HCT116 (cell line): ENCODE results near the gene BYSL. TPM values are rescaled to one million over a fixed set of nuclear protein-coding genes. Genes with fewer than 3 reads are reported as not detected.

Experiments used
- ATAC-seq: fragments of 200-7000 bp; cut with Tn5 transposase; 2 replicates; pipeline ENCODE4 v1.9.1; 2020; ENCODE audit warnings: mild to moderate bottlenecking, moderate library complexity
- BruUV-seq: library from RNA; stranded (reverse); fragments of 400-500 nt; replicated peaks from 2 replicates; lab custom pipeline; 2021; lab: Mats Ljungman, UMichigan
- CTCF ChIA-PET: fragments of 300-600 bp; sonication (Branson Sonifier 250); formaldehyde crosslinking; loops from one replicate; lab custom pipeline; 2021; ENCODE audit warnings: antibody characterized with exemption; lab: Charles Lee
- POLR2A ChIA-PET: fragments of 300-600, 350-600 bp; sonication (Branson Sonifier 250); formaldehyde crosslinking; loops from one replicate; lab custom pipeline; 2021; ENCODE audit warnings: antibody characterized with exemption; lab: Charles Lee
- RAD21 ChIA-PET, 2 experiments: fragments of 300-600 bp; sonication (Branson Sonifier 250); formaldehyde crosslinking; loops; one replicate each; lab custom pipeline; 2023; ENCODE audit warnings: low total read pairs in 2 of 2; ENCODE audit not compliant: uncharacterized antibody in 2 of 2, unreplicated experiment in 2 of 2, low non-redundant PET in 1 of 2; lab: Charles Lee
- DNase-seq: peaks from one replicate; pipeline ENCODE4 v3.0.0-alpha.2; 2010; ENCODE audit warnings: low read depth, low spot score
- H2AFZ ChIP-seq: fragments of 200-600 bp; shearing (Covaris generic), sonication (generic); 2 replicates; pipeline ENCODE4 v1.6.1; 2017; ENCODE audit warnings: low read depth, mixed run types, mixed read lengths, antibody characterized with exemption, low read length; ENCODE audit not compliant: poor library complexity, severe bottlenecking
- H3K27ac ChIP-seq: 2 replicates; pipeline ENCODE4 v1.5.1; 2012; ENCODE audit warnings: low read depth, low read length
- H3K27me3 ChIP-seq: fragments of 200-600 bp; sonication (generic); 2 replicates; pipeline ENCODE4 v1.6.1; 2016; ENCODE audit warnings: mixed run types, low read length, mixed read lengths; ENCODE audit not compliant: insufficient read depth
- H3K36me3 ChIP-seq, 2 experiments: fragments of 200-500 bp in 1 of 2; fragments of 200-600 bp in 1 of 2; sonication (Bioruptor generic) in 1 of 2; sonication (generic) in 1 of 2; 2 replicates each; pipeline versions ENCODE4 v1.5.1 to v1.6.1; 2014 to 2016; ENCODE audit warnings: low read length in 2 of 2, inconsistent platforms in 1 of 2, mixed read lengths in 1 of 2, mixed run types in 1 of 2; ENCODE audit not compliant: insufficient read depth in 2 of 2, control insufficient read depth in 1 of 2
- H3K4me1 ChIP-seq, 2 experiments: fragments of 200-600 bp in 1 of 2; sonication (generic) in 1 of 2; 2 replicates each; pipeline versions ENCODE4 v1.5.1 to v1.6.1; 2012 to 2017; ENCODE audit warnings: low read length in 2 of 2, inconsistent platforms in 1 of 2, mild to moderate bottlenecking in 1 of 2, mixed read lengths in 1 of 2, mixed run types in 1 of 2, moderate library complexity in 1 of 2; ENCODE audit not compliant: insufficient read depth in 2 of 2, control insufficient read depth in 1 of 2
- H3K4me2 ChIP-seq: fragments of 200-600 bp; sonication (generic); 2 replicates; pipeline ENCODE4 v1.6.1; 2017; ENCODE audit warnings: mixed run types, low read length, mixed read lengths
- H3K4me3 ChIP-seq, 2 experiments: fragments of 200-600 bp in 1 of 2; sonication (generic) in 1 of 2; replicated peaks in 1 of 2; 2 replicates each; pipeline ENCODE4 v1.5.1; 2011 to 2016; ENCODE audit warnings: low read length in 2 of 2, control low read depth in 1 of 2, low read depth in 1 of 2, mild to moderate bottlenecking in 1 of 2, mixed read lengths in 1 of 2, mixed run types in 1 of 2
- H3K79me2 ChIP-seq: fragments of 200-600 bp; sonication (generic); 2 replicates; pipeline ENCODE4 v1.6.1; 2017; ENCODE audit warnings: mild to moderate bottlenecking, mixed run types, low read length, moderate library complexity, mixed read lengths; ENCODE audit not compliant: insufficient read depth
- H3K9ac ChIP-seq: fragments of 200-600 bp; sonication (generic); 2 replicates; pipeline ENCODE4 v1.6.1; 2016; ENCODE audit warnings: low read length, mixed read lengths
- H3K9me2 ChIP-seq: fragments of 200-600 bp; sonication (generic), shearing (Covaris generic); 2 replicates; pipeline ENCODE4 v1.6.1; 2017; ENCODE audit warnings: mixed run types, mild to moderate bottlenecking, moderate library complexity; ENCODE audit not compliant: insufficient read depth
- H3K9me3 ChIP-seq, 2 experiments: fragments of 200-500 bp in 1 of 2; fragments of 200-600 bp in 1 of 2; sonication (Bioruptor generic) in 1 of 2; sonication (generic) in 1 of 2; 2 replicates each; pipeline ENCODE4 v1.6.1; 2014 to 2017; ENCODE audit warnings: low read length in 2 of 2, mixed read lengths in 2 of 2, inconsistent platforms in 1 of 2, low read depth in 1 of 2, mild to moderate bottlenecking in 1 of 2, mixed run types in 1 of 2, moderate library complexity in 1 of 2; ENCODE audit not compliant: control insufficient read depth in 1 of 2, insufficient read depth in 1 of 2
- H4K20me1 ChIP-seq: fragments of 200-600 bp; sonication (generic), shearing (Covaris generic); 2 replicates; pipeline ENCODE4 v1.6.1; 2017; ENCODE audit warnings: mixed run types, mild to moderate bottlenecking, moderate library complexity; ENCODE audit not compliant: insufficient read depth
- EGR1 ChIP-seq: IDR thresholded peaks from 2 replicates; pipeline ENCODE4 v1.6.1; 2012; ENCODE audit warnings: low read depth
- EZH2phosphoT487 ChIP-seq: fragments of 200-600 bp; IDR thresholded peaks from 2 replicates; pipeline ENCODE4 v1.6.1; 2018; ENCODE audit warnings: antibody characterized with exemption, borderline replicate concordance
- MAX ChIP-seq: IDR thresholded peaks from 2 replicates; pipeline ENCODE4 v1.6.1; 2012
- POLR2A ChIP-seq: IDR thresholded peaks from 2 replicates; pipeline ENCODE4 v1.7.0; 2011; ENCODE audit warnings: borderline replicate concordance; ENCODE audit not compliant: insufficient read depth, insufficient read length; ENCODE audit errors: extremely low read depth
- RAD21 ChIP-seq: IDR thresholded peaks from 2 replicates; pipeline ENCODE4 v1.6.1; 2012; ENCODE audit warnings: low read depth, mild to moderate bottlenecking
- SP1 ChIP-seq: IDR thresholded peaks from 2 replicates; pipeline ENCODE4 v1.6.1; 2012; ENCODE audit warnings: low read depth
- SRF ChIP-seq: IDR thresholded peaks from 2 replicates; pipeline ENCODE4 v1.6.1; 2012; ENCODE audit warnings: low read depth
- YY1 ChIP-seq: IDR thresholded peaks from 2 replicates; pipeline ENCODE4 v1.6.1; 2011; ENCODE audit warnings: low read length, low read depth, moderate library complexity, mild to moderate bottlenecking; ENCODE audit not compliant: insufficient replicate concordance; ENCODE audit errors: extremely low read depth
- ZNF274 ChIP-seq: fragments of 200-500 bp; sonication (Bioruptor generic); IDR thresholded peaks from 2 replicates; pipeline ENCODE4 v1.6.1; 2014; ENCODE audit warnings: mild to moderate bottlenecking, low read depth, low read length, inconsistent platforms
- intact Hi-C: fragments of 100-400 bp; cut with micrococcal nuclease; formaldehyde crosslinking; loops from 2 replicates; pipeline ENCODE4 v1.10.0; 2022
- total RNA-seq: library from RNA; stranded (reverse); gene quantifications from one replicate; pipeline ENCODE4 v1.2.1, GENCODE V29; 2021; ENCODE audit not compliant: unreplicated experiment

Gene BYSL
- total RNA-seq, 1 experiment from 2014 or later: 55.7 TPM

GRCh38 chr6:41964201-41964887 lies 43.0 kb downstream of the BYSL start:
- ChIA-PET POLR2A (no interaction called here), RAD21 (no interaction called here), CTCF (no interaction called here)
- Histone ChIP-seq H3K4me1 (peaks cover 24 to 38% of the 10 kb centered on the region in 2 experiments), H3K4me2 (no peak overlapping the region), H3K9me3 (no peaks in the 10 kb centered on the region), H3K27me3 (no peaks in the 10 kb centered on the region), H3K27ac (no peak overlapping the region), H3K9me2 (no peaks in the 10 kb centered on the region), H3K79me2 (no peaks in the 10 kb centered on the region), H3K36me3 (no peaks in the 10 kb centered on the region), H3K9ac (no peak overlapping the region), H2AFZ (no peak overlapping the region), H3K4me3 (no peak overlapping the region), H4K20me1 (no peaks in the 10 kb centered on the region)
- TF ChIP-seq YY1: no peak
- TF ChIP-seq SP1: no peak
- no peak for TF ChIP-seq EGR1
- no peak for TF ChIP-seq SRF
- TF ChIP-seq MAX: no peak
- TF ChIP-seq RAD21: no peak
- TF ChIP-seq EZH2phosphoT487: no peak
- no peak for TF ChIP-seq ZNF274
- no peak for TF ChIP-seq POLR2A
- DNase-seq: no peak
- BruUV-seq: no TSS peak
- ATAC-seq: no peak
- intact Hi-C loops: no loop called here
